Pancreas (tissue), 10 donors: Measurements from ENCODE around the gene URI1. TPM values are rescaled to one million over a fixed set of nuclear protein-coding genes. Genes with fewer than 3 reads are reported as not detected.

Source experiments
- ATAC-seq, 4 donors: fragments of 200-7000 bp; cut with Tn5 transposase; one replicate each; pipeline versions ENCODE4 v1.8.0 to v1.9.1; 2020; ENCODE audit warnings: mild to moderate bottlenecking in 4 of 4, moderate library complexity in 4 of 4
- DNase-seq, 6 donors: peaks; one replicate each; pipeline ENCODE4 v3.0.0-alpha.2; 2020
- FAIRE-seq: peaks from 2 replicates; lab custom pipeline; 2012; peaks lifted over from hg19 to GRCh38; lab: Jason Lieb, UNC
- H3K27ac ChIP-seq, 4 donors: fragments of 200-600 bp; sonication (generic); 1 replicate in 3 of 4; 2 replicates in 1 of 4; pipeline versions ENCODE4 v1.5.0 to v1.8.0; 2020
- H3K27me3 ChIP-seq, 4 donors: fragments of 200-600 bp; one replicate each; pipeline ENCODE4 v1.8.0; 2021
- H3K36me3 ChIP-seq, 3 donors: fragments of 200-600 bp; sonication (generic) in 1 of 3; one replicate each; pipeline versions ENCODE4 v1.5.0 to v1.8.0; 2020 to 2021
- H3K4me1 ChIP-seq, 3 donors: fragments of 200-600 bp; one replicate each; pipeline ENCODE4 v1.8.0; 2021
- H3K4me3 ChIP-seq, 4 donors: fragments of 200-600 bp; sonication (generic) in 2 of 4; one replicate each; pipeline versions ENCODE4 v1.5.0 to v1.8.0; 2020 to 2021
- H3K9me3 ChIP-seq, 4 donors: fragments of 200-600 bp; one replicate each; pipeline ENCODE4 v1.8.0; 2021
- CTCF ChIP-seq, 4 donors: fragments of 200-600 bp; sonication (generic) in 3 of 4; IDR thresholded peaks; one replicate each; pipeline versions ENCODE4 v1.5.0 to v1.8.0; 2021; ENCODE audit warnings: antibody characterized with exemption in 4 of 4
- WGBS, 2 donors: extraction: QIAGEN DNeasy Blood & Tissue Kit; methylation state at CpG; one replicate each; pipeline ENCODE4 v1.1.7; 2013; 5-methylcytosine and 5-hydroxymethylcytosine counted together
- intact Hi-C, 3 donors: fragments of 100-400 bp; cut with DNase I; formaldehyde crosslinking; loops; one replicate each; pipeline versions ENCODE4 v1.11.1 to v1.14.2; 2022
- polyA plus RNA-seq, 2 donors: library from polyadenylated mRNA; stranded (reverse); fragments of 200-250 nt; gene quantifications; one replicate each; pipeline ENCODE4 v1.2.3, GENCODE V29; 2013
- total RNA-seq, 6 donors: library from RNA; stranded (reverse); fragmentation: NEBNext Ultra II Directional in 4 of 6; extraction: Animal tissue kit (Norgen Biotek cat#: 25700) in 4 of 6; gene quantifications; one replicate each; pipeline versions ENCODE4 v1.2.1 to v1.2.4, GENCODE V29; 2021 to 2023
- donor health status: healthy with polysubstance abuse.
- donor health status: DM: no; HTN: no; CAD: no; lungs with moderate emphysema.
- donor health status: DM: no; HTN: no; CAD: no.
- donor health status: control.
- donor health status: control.
- donor health status: Bipolar disorder and iron deficiency.
- donor health status: DM: yes; HTN: yes; CAD: no.
- donor health status: DM: no; HTN: no; CAD: no.
- donor health status: DM: no; HTN: no; CAD: no.
- donor health status: DM: yes; HTN: yes; CAD: no.

The URI1 gene
- total and polyA plus RNA-seq, 8 donors = 8.6 to 33.4 (median 25.0) TPM

- DNase-seq = no peak
- no peaks in the 10 kb centered on the region for H3K36me3 ChIP-seq
- no peaks in the 10 kb centered on the region for H3K4me1 ChIP-seq
- no peak overlapping the region for H3K27ac ChIP-seq
- no peaks in the 10 kb centered on the region for H3K9me3 ChIP-seq
- FAIRE-seq = no peak
- H3K27me3 ChIP-seq = no peaks in the 10 kb centered on the region
- ATAC-seq = no peak
- H3K4me3 ChIP-seq = no peak overlapping the region
- TF ChIP-seq CTCF (IDR thresholded peaks at IDR 0.05) = no peak
- intact Hi-C loops = no loop called here
- 68 to 73% methylated on average over 15 to 16 of the region's 16 CpGs for WGBS, 2 donors
These were observed 120.2 kb downstream of the URI1 start for GRCh38 chr19:30062065-30062906.

- no peak for TF ChIP-seq CTCF (IDR thresholded peaks at IDR 0.05)
- FAIRE-seq = no peak
- no peak for ATAC-seq
- DNase-seq = no peak
- H3K9me3 ChIP-seq = no peaks in the 10 kb centered on the region
- H3K27ac ChIP-seq = no peak overlapping the region
- intact Hi-C loops = no loop called here
- no peaks in the 10 kb centered on the region for H3K36me3 ChIP-seq
- no peaks in the 10 kb centered on the region for H3K4me1 ChIP-seq
- H3K4me3 ChIP-seq = no peak overlapping the region
- no peaks in the 10 kb centered on the region for H3K27me3 ChIP-seq
- 58 to 62% methylated on average over 10 to 11 of the region's 11 CpGs for WGBS, 2 donors
These were observed 121.0 kb downstream of the URI1 start for GRCh38 chr19:30062907-30063649.

- no peaks in the 10 kb centered on the region for H3K36me3 ChIP-seq
- H3K4me3 ChIP-seq = no peak overlapping the region
- no peak for FAIRE-seq
- no peak for TF ChIP-seq CTCF (IDR thresholded peaks at IDR 0.05)
- H3K9me3 ChIP-seq = no peaks in the 10 kb centered on the region
- no peaks in the 10 kb centered on the region for H3K4me1 ChIP-seq
- no peak for ATAC-seq
- H3K27me3 ChIP-seq = no peaks in the 10 kb centered on the region
- H3K27ac ChIP-seq = no peak overlapping the region
- 64 to 71% methylated on average over 11 to 13 of the region's 13 CpGs for WGBS, 2 donors
- DNase-seq = no peak
- intact Hi-C loops = no loop called here
These were observed 121.8 kb downstream of the URI1 start for GRCh38 chr19:30063650-30064347.

GRCh38 chr19:30064348-30064699 lies 122.3 kb downstream of the URI1 start:
- no peak for DNase-seq
- H3K27me3 ChIP-seq = no peaks in the 10 kb centered on the region
- no peaks in the 10 kb centered on the region for H3K9me3 ChIP-seq
- no peak for FAIRE-seq
- ATAC-seq = no peak
- no peak for TF ChIP-seq CTCF (IDR thresholded peaks at IDR 0.05)
- intact Hi-C loops = no loop called here
- no peak overlapping the region for H3K4me3 ChIP-seq
- WGBS, 2 donors = 43 to 47% methylated on average over 19 of the region's 19 CpGs
- no peaks in the 10 kb centered on the region for H3K36me3 ChIP-seq
- H3K27ac ChIP-seq = no peak overlapping the region
- no peaks in the 10 kb centered on the region for H3K4me1 ChIP-seq
